Measurements from ENCODE around the gene OBI1.
A peak's percentile ranks its signal among the peaks of the same experiment; 100 is the strongest.

Gene OBI1, protein sequence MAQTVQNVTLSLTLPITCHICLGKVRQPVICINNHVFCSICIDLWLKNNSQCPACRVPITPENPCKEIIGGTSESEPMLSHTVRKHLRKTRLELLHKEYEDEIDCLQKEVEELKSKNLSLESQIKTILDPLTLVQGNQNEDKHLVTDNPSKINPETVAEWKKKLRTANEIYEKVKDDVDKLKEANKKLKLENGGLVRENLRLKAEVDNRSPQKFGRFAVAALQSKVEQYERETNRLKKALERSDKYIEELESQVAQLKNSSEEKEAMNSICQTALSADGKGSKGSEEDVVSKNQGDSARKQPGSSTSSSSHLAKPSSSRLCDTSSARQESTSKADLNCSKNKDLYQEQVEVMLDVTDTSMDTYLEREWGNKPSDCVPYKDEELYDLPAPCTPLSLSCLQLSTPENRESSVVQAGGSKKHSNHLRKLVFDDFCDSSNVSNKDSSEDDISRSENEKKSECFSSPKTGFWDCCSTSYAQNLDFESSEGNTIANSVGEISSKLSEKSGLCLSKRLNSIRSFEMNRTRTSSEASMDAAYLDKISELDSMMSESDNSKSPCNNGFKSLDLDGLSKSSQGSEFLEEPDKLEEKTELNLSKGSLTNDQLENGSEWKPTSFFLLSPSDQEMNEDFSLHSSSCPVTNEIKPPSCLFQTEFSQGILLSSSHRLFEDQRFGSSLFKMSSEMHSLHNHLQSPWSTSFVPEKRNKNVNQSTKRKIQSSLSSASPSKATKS

DNA sequence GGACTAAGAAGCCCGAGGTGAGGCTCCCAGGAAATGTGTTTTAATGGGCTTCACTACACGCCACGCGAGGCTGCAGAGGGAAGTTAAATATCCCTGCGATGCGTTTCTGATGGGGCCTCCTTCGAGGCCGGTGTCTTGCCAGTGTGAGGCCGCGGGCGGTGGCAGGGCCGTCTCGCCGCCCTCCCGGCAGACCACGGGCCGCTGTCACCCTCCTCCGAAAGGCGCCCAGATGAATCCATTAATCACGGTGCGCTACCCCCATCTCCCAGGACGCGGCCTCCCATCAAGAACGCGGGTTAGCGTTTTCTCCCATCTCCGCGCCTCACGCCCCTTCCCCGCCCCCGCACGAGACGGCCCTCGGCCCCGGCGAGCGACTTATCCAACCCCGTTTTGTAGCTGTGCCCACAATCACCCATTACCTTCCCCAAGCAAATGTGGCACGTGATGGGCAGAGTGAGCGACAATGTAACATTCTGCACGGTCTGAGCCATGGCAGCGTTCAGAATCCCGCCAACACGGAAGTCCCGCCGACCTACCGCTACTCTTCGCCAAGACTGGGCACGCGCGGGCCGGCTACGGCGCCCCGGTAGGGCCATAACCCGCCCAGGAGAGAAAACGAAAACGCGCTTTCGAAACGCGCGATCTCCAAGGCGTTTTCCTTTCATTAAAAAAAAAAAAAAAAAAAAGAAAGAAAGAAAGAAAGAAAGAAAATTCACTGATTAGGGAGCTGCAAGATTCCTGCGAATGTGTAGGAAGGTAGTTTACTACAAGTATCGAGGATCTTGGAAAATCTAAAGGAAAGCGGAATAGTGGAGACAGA lies at the start of gene OBI1:
TSS of gene OBI1 (minus strand) at position 526 of the 820 bp plus-strand sequence. CDS start at position 491, 35 bp downstream.
- DNase-seq: peak; percentile 91

DNA sequence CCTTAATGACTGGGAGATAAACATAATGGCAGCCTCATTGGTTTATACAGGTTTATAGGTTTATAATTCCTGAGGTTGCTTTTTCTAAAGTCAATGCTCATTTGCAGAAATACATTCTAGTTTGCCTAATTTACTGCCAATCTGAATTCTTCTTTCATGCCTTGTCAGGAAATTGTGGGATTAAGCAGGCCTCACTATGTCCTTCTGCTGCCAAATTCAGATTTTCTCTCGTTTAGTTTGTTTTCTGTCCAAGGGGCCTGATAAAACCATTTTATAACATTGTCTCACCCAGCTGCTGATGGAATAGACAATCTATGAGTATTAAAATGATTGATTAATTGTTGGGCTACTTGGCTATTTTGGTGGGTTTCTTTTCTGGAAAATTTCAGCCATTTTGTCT lies 42.4 kb upstream of the OBI1 start:
- no peak for DNase-seq

DNA sequence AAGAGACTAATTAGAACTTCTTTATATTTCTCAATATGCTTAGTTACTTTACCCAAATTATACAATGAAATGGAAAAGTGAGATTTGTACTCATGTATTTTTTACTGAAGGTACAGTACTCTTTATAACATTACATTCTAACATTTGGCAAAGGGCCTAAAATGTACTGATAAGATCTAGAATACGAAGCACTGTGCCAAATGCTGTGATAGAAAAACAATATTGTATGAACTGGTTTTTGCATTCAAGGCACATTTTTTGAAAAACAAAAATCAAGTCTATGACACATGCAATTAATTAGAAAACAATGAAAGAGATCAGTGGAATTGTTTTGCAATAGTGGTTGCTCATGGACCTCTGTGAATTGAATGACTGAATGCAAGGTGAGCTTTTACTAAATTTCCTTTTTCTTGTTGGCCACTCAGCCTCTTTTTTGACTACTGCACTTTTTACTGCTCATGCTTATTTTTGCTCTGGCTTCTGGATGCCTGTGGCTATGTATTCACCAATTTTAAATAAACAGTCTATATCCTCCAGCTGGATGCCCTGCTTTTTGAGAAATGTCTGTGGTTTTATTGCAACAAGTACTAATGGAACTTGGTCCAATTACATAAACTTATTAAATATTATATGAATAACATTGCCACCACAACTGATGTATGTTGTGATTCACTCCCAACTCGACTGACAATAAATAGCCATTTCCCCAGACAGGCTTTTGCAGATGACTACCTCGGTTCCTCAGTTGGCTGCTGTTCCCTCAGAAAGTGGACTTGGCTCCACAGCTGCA lies 41.4 kb upstream of the OBI1 start:
- no peak for DNase-seq

DNA sequence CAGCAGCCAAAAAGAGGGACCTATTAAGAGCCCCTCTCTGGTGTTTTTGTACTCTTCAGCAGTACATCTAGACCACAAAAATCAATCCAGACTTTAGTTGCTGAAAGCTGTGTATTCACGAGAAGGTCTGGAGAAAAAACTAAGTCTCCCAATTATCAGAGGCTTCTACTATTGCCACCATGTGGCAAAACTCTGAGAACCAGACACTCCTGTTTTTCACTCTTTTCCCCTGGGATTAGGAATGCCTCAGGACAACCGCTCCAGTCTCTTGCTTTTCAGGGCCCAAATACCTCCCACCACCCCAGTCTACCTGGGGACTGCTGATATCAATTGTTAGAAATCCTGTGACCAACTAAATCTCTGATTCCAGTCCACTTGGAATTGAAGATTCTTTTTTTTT lies 30.1 kb upstream of the OBI1 start:
- DNase-seq: no peak

DNA sequence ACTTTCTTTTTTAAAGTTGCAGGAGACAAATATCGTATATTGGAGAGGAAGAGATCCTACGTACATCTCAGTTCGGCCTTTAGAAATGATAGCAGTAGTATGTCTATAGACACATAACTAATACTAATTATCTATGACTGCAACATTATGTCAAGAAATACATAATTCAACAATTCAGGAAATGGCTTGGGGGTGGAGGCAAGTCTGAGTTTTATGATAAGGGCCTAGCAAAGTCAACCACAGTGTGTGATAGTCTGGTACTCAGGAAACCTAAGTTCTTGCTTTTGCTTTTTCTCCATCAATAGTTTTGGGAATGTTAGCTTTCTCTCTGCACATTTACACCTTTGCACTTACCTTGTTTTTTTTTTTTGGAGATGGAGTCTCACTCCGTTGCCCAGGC lies 27.5 kb upstream of the OBI1 start:
- no peak for DNase-seq

DNA sequence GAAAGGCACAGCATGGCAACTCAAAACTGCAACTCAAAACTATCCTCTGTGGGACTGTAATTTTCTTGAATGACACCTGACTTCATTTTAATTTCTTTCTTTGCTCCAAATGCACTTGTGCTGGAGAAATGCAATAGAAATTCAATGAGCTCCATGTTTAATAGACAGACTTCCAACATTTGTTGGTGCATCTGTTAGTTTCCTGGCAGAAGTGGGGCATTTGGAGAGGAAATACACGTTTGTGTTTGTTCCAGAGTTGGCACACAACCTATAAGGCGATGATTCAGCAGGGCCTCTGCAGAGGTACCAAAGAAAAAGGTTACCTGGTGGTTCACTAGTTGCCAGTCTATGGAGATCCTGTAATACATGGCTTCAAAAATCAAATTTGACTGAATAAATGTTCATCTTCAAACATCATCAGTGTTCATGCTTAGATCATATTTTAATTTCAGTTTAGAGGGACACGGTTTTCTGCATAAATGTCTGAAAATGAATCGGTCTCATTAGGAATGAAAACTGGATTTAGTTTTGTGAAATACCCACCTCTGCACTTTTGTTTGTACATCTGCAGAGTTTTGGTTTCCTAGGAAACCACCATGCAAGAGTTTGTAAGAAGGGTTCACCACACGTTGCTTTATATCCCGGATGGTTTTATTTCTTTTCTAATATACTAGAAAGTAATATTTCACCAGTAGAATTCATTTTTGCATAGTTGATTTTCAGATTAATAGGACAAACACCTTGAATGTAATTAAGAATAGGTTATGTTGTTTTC lies 21.8 kb upstream of the OBI1 start:
- DNase-seq: peak; percentile 50

DNA sequence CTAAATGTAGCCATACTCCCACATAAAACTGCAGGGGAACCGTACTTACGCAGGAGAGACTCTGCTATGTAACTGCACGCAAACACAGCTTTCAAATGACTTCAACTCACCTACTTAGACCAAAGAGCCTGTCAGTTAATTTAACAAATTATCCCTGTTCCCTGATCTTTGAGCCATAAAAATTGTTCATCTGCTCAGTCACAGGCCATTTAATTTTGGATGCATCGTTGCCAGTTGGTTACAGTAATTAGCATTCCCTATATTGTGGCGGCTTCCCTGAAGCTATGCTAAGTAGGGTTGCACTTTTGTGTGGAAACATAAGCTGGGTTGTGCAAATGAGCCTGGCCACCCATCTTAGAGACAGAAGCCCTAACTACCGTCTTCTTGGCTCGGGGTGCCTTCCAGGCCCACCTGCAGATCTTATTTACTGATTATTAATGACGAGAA lies 21.2 kb upstream of the OBI1 start:
- DNase-seq: peak; percentile 62

DNA sequence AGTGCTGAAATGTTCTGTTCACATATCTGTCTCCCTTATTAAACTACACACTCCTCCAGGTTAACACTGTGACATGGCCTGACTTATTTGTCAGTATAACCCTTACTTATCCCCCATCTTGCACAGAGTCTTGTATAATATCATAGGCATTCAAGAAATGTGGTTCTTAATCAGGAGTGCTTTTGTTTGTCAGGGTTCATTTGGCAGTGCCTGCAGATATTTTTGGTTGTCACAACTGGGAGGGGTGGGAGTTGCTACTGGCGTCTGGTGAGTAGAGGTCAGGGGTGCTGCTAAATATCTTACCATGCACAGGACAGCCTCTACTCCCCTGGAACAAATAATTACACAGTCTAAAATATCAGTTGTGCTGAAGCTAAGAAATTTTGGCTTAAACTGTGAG lies 20.4 kb upstream of the OBI1 start:
- no peak for DNase-seq

DNA sequence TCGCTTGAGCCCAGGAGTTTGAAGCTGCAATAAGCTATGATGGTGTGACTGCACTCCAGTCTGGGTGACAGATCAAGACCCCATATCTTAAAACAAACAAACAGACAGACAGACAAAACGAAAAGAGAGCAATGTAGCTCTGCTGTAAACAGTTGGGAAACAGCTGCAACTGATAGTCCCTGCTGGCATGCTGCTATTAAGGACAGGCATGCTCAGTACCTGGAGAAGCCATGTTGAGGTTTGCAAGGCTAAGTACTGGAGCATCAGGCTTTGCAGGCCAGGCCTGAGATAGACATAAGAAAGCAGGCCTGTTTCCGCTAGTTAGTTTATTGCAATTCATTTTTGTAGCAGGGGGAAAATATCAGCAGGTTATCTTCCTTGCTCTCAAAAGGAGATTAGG lies 16.2 kb upstream of the OBI1 start:
- no peak for DNase-seq

DNA sequence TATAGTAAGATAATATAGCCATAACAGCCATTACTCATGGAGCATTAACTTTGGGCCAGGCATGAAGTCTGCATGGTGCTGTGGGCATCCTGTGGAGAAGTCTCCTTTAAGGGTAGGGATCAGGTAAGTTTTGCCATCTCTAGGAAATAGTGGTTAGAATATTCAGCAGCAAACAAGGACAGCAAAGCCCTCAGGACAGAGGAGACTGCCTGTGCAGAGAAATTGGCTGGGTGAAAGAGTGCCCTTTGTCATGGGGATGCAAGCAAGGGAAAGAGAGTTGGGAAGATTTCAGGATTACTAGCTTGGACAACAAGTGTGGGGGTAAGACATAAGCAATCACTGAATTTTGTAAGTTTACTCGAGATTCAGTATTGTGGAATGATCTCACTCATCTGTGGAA lies 15.7 kb upstream of the OBI1 start:
- DNase-seq: no peak

DNA sequence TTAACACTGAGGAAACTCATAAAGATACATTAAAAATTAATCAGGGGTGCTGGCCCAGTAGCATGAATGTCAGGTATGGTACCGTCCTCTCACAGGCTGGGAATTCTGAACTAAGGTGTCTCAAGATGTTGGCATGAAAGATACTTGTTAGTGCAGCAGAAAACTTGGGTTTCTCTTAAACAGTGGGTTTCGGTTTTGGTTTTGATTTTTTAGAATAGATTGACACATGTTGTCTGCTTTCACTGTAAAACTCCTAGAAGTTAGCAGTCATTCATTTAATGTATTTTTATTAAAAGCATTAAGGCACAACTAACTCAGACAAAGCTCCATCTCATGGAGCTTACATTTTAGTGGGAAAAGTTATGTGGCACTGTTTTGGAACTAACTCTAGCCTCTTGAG lies 3.5 kb upstream of the OBI1 start:
- DNase-seq: no peak

DNA sequence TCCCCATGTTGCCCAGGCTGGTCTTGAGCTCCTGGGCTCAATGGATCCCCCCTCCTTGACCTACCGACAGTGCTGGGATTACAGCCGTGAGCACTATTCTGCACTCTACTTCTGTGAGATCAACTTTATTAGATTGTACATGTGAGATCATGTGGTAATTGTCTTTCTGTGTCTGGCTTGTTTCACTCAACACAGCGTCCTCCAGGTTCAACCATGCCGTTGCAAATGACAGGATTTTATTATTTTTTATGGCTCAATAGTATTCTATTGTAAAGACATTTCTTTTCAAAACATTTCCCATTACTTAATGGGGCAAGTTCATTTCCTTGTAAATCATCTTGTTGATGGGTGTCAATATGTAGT lies 1.5 kb upstream of the OBI1 start:
- DNase-seq: no peak

DNA sequence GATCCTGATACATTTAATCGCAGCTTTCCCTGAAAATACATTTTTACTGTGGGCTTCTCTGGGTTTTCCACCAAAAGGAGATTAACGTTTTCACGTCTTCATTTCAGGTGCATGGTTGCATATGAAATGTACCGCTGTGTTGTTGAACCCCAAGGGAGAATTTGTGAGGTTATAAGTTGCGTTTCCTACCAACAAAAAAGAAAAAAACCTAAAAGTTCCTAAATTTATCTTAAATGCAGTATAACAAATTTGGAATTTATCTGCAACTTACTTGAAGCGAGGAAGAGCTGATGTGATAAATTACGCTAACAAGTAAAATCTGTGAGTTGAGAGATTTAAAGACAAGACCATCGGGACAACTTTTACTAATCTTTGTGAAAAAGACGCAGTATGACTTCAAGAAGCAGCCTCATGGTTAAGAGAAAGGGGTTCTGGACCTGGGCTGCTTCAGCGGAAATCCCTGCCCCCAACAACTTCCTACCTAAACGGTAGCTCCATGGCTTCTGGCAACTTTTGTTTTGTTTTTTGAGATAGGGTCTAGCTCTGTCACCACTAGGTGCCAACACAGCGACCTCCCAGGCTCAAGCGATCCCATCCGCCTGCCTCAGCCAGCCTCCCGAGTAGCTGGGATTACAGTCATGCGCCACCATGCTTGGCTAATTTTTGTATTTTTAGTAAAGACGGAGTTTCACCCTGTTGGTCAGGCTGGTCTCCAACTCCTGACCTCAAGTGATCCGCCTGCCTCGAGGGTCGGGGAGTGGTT lies 958 bp upstream of the OBI1 start:
- no peak for DNase-seq

DNA sequence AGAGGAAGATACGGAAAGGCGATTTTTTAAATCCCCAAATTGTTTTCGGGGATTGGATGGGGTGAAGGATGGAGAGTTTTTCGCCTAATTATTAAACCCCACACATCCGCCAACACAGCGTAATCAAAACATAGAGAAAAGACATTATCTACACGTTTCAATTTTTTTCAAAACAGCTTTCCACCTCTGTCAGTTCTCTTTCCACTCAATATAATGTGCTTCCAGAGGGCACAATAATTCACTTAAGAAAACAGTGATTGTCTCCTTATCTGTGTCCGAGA lies 435 bp upstream of the OBI1 start:
- DNase-seq: no peak

DNA sequence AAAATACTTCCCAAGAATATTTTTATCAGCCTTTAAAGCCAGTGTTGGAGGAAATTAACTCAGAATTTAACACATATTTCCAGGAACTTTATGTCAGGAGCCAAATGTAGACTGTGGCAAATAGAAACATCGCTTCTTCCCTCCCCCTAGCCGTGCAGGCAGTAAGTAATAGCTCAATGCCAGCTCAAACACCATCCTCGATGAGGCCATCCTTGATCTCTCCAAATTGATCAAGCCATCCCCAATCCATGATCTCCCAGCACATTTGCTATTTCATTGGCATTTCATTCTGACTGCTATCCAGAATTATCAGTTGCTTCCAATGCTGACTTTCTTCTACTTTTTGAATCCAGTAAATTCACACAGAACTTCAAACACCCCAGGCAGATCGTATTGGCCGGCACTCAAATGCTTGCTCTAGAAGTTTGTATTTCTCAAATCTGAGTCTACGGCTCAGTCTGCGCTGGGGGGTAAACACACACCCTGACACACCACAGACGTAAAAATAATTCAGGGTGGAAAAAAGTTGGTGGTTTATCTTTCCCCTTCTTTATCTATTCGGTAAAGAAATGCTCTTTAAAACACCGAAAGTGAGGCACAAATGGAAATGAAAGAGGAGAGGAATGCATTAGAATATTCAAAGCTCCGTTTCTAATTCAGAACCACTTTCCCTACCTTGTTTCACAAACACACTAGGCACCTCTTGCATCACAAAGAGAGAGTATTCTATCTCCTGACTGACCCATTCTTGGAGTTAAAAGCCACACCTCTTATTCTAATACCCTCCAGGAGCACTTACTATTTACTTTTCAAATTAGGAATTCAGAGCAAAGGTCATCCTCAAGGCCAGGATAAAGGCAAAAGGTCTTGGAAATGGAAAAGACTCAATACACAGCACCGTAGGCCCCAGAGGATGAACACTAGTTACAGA lies 991 bp downstream of the OBI1 start:
- no peak for DNase-seq

DNA sequence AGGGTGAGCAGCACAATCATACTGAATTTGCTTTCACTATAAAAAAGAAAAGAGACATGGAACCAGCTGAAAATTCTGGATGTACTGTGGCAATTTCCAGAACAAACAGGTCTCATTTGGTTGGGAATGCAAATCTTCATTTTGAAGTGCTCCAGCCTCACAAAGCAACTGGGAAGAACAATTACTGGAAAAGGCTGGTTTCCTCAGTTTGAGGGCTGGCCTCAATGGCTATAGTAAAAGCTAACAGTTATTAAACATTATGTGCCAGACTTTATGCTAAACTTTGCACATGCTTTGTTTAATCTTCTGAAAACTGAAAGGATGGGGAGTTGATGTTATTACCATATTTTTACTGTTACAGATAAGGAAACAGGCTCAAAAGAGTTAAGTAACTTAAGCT lies 3.0 kb downstream of the OBI1 start:
- no peak for DNase-seq

DNA sequence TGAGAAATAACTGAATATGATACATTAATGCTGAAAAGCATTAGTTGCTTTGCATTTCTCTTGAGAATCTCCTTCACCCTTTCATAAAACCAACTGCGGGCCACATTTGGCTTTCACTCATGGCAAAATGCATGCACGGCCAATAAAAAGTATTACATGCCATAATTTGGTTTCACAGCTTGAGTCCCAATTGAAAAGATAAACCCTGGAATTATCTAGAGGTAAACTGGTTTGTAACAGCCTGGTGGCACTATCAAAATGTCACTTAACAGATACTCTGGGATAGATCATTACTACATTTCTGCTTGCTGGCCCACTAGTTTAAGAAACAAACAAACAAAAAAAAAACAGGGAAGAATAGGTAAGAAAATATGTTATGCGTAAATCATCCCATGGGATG lies 3.9 kb downstream of the OBI1 start:
- no peak for DNase-seq

DNA sequence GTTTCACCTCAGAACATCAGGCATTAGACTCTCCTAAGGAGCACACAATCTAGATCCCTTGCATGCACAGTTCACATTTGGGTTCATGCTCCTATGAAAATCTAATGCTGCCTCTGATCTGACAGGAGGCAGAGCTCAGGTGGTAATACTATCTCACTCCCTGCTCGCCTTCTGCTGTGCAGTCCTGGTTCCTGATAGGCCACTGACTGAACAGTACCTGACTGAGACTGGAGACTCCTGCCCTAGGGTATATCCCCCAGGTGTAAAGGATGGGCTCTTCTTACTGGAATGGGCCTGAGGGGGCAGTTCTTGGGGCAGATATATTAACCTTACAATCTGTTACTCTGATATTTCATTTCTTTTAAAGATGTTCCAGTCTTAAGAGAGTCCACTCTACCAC lies 6.3 kb downstream of the OBI1 start:
- DNase-seq: no peak

DNA sequence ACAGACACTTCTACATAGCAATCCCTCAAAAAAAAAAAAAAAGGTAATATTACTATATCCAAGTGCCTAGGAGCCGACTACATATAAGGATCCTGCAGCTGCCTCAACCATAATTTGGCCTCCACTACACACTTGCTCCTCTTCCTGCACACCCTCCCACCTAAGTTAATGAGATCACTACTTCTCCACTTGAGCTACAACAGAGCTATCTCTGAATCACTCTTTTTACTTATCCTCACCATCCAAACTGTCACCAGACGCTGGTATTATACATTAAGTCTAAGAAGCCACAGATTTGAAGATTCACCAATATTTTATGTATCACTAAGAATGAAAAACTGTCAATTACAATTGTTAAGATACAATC lies 8.3 kb downstream of the OBI1 start:
- no peak for DNase-seq

DNA sequence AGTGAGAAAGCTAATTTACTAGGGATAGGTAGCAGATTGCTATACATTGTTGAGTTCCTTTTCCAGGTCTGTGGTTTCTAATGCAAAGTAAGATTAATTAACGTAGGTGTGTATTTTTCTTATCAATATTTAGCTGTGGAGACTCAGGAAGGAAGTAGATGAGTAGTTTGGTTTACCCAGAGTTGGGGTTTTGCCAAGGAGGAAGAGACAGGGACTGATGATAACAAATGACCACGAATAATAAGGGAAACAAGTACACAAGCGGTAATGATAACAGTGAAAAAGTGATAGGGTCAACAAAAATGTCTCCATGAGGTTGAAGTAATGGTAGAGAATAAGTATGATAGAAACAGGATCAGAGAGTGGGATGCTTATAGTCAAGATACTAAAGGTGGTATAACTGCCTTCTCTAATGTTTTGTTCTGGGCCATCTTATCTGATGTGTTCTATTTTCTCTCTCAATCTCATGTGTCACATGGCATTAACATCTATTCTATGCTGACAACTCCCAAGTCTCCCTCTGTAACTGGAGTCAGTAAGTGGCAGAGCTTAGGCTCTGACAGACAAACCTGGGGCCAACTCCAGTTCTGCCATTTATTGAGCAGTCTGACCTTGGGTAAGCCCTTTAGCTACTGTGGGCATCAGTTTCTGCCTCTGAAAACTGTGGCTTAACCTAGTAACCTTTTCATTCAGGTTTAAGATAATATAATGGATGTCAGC lies 8.8 kb downstream of the OBI1 start:
- DNase-seq: no peak

Measured in NCI-H1092 (cell line).